Dedifferentiated amniotic fluid mesenchymal stem cell (primary cell): Measurements from ENCODE around the gene PTTG1.

Experiments used
- DNase-seq: peaks from one replicate; pipeline ENCODE4 v3.0.0-alpha.2; 2016; ENCODE audit errors: extremely low spot score

PTTG1 gene

DNA sequence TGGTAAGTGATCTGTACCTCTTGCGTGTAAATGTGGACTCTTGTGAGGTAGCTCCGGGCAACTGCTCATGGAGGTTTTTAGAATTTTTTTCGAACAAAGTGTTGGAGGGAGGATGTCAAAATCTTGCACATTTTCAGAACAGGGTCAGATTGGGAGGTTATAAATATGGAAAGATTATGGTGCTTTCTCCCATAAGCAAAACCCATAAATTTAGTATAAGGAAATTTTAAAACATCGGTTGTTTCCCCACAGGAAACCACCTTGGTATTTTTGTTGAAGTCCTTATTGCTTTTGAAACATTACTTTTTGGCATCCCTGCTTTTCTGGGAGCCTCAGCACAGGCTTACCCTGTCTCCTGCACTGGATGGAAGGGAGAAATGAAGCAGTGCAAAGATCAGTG, 33.9 kb downstream of the PTTG1 start:
- no peak for DNase-seq

DNA sequence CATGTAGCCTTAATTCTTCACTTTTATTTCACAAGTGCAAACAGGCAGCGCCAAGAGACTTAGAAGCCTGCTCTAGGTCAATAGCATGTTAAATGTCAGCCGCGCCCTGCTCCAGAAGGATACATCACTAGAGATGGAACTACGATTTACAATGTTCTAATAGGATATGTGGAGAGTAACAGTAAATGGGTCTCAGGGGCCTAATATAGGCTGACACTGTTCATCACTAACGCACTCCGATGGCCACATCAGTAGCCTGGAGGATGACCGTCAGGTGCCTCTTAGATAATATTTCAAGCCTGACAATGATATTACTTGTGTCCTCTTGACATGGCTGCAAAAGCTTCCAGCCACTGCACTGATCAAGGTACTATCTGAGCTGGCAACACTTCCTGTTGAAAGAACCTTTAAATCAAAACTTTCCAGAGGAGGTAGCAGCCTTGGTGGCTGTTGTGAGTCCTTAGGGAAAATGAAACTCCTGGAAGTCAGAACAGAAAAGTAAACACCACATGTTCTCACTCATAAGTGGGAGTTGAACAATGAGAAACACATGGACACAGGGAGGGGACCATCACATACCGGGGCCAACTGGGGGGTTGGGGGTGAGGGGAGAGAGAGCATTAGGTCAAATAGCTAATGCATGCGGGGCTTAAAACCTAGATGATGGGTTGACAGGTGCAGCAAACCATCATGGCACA, 35.0 kb downstream of the PTTG1 start:
- DNase-seq: no peak

- DNase-seq: no peak
Measured at GRCh38 chr5:160457252-160457651, 35.6 kb downstream of the PTTG1 start.

DNA sequence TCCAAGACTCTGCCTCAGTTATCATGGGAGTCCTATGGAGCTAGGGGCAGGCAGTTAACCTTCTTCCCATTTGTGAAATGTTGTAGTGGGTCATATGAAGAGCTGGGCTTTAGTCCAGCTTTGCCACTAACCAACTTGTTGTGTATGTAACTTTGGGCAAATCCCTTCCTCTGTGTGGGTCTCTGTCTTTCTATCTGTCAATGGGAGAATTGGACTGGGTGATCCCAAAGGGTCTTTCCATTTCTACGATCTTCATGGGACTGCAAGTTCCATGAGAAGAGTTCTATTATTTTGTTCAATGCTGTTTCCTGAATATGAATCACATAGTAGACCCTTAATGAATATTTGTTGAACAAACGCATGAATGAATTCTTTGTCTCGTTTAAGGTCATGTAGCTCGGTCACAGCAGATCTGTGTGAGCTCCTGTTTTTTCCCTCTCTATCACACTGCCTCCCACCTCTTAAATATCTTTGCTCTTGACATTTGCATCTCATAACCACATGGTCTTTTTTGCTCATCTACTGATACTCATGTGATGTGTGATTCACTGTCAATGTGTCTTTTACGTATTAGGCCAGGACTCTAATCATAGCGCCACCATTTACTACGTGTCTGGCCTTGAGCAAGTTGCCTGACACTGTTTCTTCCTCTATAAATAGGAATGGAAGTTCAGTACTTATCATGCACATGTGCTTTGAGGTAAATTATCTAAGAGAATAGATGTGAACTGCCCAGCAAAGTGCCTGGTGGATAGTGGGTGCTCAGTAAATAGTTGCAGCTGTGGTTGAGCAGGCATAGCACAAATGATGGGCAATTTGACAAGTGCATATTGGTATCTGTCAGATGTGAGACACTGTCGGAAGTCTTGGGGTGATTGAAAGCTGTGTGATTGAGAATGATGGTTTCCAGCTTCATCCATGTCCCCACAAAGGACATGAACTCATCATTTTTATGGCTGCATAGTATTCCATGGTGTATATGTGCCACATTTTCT, 37.4 kb downstream of the PTTG1 start:
- no peak for DNase-seq

GRCh38 chr5:160460377-160461049, 38.9 kb downstream of the PTTG1 start:
- no peak for DNase-seq

GRCh38 chr5:160461378-160461777, 39.7 kb downstream of the PTTG1 start:
- no peak for DNase-seq

- DNase-seq: no peak
Measured at GRCh38 chr5:160462167-160462566, 40.5 kb downstream of the PTTG1 start.

- no peak for DNase-seq
Measured at GRCh38 chr5:160463227-160463626, 41.6 kb downstream of the PTTG1 start.

- peak; percentile 51 for DNase-seq
Measured at GRCh38 chr5:160463740-160464465, 42.2 kb downstream of the PTTG1 start.

- no peak for DNase-seq
Measured at GRCh38 chr5:160464466-160464797, 42.8 kb downstream of the PTTG1 start.

DNA sequence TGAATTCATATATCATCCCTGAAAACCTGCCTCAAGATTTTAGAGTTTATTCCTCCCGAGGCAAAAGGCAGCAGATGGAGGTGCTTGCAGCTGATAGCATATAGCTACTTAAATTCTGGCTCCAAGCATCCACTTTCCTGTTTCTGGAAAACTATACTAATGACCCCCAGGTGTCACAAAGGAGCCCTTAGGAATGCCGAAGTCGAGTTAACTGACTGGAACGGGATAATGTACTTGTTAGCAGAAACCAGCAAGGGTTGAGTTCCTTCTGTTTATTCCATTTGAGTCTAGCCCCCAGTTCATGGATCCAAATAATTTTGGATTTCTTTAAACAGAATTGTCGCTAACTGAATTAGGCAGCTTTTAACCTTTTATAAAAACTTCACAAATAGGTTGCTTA, 44.5 kb downstream of the PTTG1 start:
- no peak for DNase-seq

GRCh38 chr5:160466889-160467554, 45.4 kb downstream of the PTTG1 start:
- DNase-seq: no peak

- DNase-seq: peak; percentile 71
Measured at GRCh38 chr5:160467555-160468362, 46.1 kb downstream of the PTTG1 start.

DNA sequence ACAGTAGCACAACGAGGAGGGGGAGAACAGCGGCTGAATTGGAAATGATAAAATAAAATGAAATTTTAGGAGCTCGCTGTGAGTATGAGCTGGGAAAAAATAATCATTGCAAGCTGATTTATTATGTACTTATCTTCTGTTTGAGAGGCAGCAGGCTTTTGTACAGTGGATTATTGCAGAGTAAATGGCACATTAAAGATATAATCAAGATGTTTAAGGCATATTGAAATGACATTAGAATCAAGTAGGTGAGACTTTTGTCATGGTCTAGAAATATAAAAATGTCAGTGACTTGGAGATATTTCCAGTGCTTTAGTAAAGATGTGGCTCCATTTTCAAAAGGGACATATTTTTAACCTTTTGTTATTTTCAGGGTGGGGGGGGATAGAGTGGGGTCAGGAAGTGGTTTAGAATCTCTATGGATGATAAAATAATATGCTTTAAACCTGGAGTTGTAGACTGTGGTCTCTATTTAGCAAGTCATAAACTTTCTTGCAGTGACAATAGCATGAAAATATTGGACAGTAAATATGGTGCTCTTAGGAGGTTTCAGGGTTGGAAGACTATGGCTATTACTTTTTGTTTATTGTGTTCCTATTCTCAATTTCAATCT, 46.8 kb downstream of the PTTG1 start:
- no peak for DNase-seq

GRCh38 chr5:160469156-160470144, 47.8 kb downstream of the PTTG1 start:
- DNase-seq: no peak

DNA sequence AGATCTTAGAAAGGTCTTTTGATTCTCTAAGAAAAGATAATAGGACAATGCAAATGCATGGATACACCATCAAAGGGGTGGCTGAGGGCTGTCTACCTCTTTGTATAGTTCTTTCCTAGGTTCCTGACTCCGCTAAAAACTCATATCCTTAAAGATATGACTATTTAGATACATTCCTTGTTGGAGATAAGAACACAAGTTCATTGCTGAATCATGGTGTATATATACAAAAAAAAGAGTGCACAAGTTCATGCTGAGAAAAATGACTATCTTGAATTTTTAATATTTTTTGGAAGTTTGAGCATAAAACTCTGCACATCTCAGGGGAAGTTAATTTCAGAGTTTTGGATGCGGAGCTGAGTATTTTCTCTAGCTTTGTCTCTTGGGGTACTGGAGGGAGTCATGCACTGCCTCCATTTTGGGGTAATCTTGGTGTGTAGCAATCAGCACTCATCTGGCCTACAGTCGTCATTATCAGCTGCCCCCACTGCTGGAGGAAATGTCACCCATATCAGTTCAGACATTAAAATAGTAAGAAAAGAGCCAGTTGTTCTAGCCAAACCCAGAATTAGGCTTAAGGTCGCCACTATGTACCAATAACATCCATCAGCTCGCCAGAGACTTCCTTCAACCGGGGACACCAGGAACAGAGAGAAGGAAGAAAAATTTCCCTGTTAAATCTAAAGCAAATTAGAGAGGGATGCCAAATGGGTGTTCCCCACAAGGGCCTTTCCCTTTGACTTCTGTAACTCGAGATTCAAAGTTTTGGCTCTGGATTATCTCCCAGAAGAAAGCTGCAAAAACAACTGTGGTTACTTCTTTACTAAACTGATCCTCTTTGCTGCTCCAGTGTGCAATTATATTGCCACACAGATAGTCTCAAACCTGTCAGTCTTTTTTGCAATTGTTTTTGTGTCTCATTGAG, 49.0 kb downstream of the PTTG1 start:
- DNase-seq: no peak

- DNase-seq: no peak
Measured at GRCh38 chr5:160471761-160472160, 50.1 kb downstream of the PTTG1 start.

DNA sequence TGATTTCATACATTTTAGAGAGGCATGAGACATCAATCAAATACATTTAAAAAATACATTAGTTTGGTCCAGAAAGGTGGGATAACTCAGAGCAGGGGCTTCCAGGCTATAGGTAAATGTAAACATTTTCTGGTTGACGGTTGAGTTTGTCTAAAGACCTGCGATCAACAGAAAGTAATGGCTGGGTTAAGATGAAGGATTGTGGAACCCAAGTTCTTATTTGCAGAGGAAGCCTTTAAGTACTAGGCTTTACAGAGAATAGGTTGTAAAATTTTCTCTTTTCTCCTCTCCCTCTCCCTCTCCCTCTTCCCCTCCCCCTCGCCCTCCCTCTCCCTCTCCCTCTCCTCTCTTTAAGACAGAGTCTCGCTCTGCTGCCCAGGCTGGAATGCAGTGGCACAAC, 50.8 kb downstream of the PTTG1 start:
- DNase-seq: no peak
